Thyroid gland (tissue), 4 donors: ENCODE measurements around the gene CDX1. TPM values are rescaled to one million over a fixed set of nuclear protein-coding genes. Genes with fewer than 3 reads are reported as not detected.

ENCODE experiments used
- DNase-seq, 2 donors: peaks; one replicate each; pipeline ENCODE4 v3.0.0-alpha.2; 2019
- H3K27ac ChIP-seq, 3 donors: fragments of 200-600 bp; sonication (generic); 1 replicate in 2 of 3; 2 replicates in 1 of 3; pipeline ENCODE4 v1.5.1; 2016 to 2019; ENCODE audit warnings: mild to moderate bottlenecking in 1 of 3, moderate library complexity in 1 of 3
- H3K27me3 ChIP-seq: fragments of 200-600 bp; sonication (generic); one replicate; pipeline ENCODE4 v1.5.1; 2019
- H3K36me3 ChIP-seq, 2 donors: fragments of 200-600 bp; sonication (generic); one replicate each; pipeline ENCODE4 v1.5.1; 2016 to 2019
- H3K4me1 ChIP-seq, 2 donors: fragments of 200-600 bp; sonication (generic); one replicate each; pipeline ENCODE4 v1.5.1; 2017 to 2019
- H3K4me3 ChIP-seq, 3 donors: fragments of 200-600 bp; sonication (generic); replicated peaks in 1 of 3; 1 replicate in 2 of 3; 2 replicates in 1 of 3; pipeline ENCODE4 v1.5.1; 2016; ENCODE audit warnings: mild to moderate bottlenecking in 1 of 3
- H3K9me3 ChIP-seq: fragments of 200-600 bp; sonication (generic); one replicate; pipeline ENCODE4 v1.5.1; 2017
- POLR2A ChIP-seq, 2 donors: fragments of 450-650 bp; IDR thresholded peaks; one replicate each; pipeline ENCODE4 v1.6.1; 2017; ENCODE audit warnings: antibody characterized with exemption in 2 of 2, mild to moderate bottlenecking in 2 of 2, moderate library complexity in 1 of 2
- WGBS, 2 donors: methylation state at CpG; one replicate each; pipeline ENCODE4 v1.1.5; 2017; 5-methylcytosine and 5-hydroxymethylcytosine counted together
- intact Hi-C: fragments of 100-400 bp; cut with DNase I; formaldehyde crosslinking; loops from one replicate; pipeline ENCODE4 v1.15.1; 2023
- total RNA-seq, 4 donors: library from RNA; depleted of rRNA; stranded (reverse); fragments of >200 nt; gene quantifications; one replicate each; pipeline ENCODE4 v1.2.3, GENCODE V29; 2016
- TF ChIP-seq, protein P1 (sequence below), 6 experiments: fragments of 200-600 bp in 3 of 6; fragments of 450-650 bp in 3 of 6; sonication (generic) in 3 of 6; IDR thresholded peaks; one replicate each; pipeline ENCODE4 v1.5.1; 2016 to 2019; ENCODE audit warnings: antibody characterized with exemption in 6 of 6, mild to moderate bottlenecking in 2 of 6, inconsistent platforms in 1 of 6, moderate library complexity in 1 of 6

CDX1 gene
- total RNA-seq, 4 donors from 2014 or later = not detected

DNA sequence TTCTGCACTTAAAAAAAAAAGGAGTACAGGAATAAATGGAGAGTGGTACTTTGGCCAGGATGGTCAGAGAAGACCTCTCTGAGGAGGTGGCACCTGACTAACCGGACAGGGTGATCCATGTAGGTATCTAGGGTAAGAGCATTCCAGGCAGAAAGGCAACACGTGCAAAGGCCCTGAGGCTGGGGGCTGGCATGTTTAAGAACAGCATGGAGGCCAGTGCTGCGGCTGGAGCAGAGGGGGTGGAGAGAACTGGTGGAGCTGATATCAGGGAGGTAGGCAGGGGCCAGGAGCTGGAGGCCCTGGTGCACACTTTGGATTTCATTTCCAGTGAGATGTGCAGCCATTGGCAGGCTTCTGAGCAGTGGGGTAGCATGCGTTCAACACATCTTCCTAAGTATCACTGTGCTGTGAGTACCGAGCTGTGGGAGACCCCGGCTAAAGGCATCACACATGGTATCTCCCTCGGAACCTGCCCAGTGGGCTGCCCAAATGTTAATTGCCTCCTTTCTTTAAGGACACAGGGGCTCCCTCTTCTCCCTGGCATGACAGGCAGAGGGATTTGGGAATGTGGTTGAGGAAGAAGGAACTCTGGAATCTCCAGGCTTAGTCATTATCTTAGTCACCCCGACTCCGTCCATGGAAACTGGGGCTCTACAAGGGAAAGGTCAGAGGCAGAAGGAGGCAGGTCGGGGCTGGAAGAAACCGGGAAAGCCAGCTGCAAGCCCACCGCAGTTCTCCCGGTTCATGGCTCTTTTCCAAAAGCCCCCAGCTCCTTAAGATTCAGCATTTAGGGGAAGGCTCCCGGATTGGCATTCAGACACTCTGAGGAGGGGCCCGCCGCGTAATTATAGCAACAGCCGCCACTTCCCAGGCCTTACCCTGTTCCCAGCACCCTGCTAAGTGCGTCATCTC lies 41.9 kb downstream of the CDX1 start:
- Histone ChIP-seq H3K27ac (no peak overlapping the region), H3K4me3 (no peak overlapping the region), H3K36me3 (no peaks in the 10 kb centered on the region), H3K27me3 (no peaks in the 10 kb centered on the region), H3K9me3 (no peaks in the 10 kb centered on the region), H3K4me1 (peaks cover 0 to 8% of the 10 kb centered on the region in 2 donors)
- TF ChIP-seq, protein P1, sequence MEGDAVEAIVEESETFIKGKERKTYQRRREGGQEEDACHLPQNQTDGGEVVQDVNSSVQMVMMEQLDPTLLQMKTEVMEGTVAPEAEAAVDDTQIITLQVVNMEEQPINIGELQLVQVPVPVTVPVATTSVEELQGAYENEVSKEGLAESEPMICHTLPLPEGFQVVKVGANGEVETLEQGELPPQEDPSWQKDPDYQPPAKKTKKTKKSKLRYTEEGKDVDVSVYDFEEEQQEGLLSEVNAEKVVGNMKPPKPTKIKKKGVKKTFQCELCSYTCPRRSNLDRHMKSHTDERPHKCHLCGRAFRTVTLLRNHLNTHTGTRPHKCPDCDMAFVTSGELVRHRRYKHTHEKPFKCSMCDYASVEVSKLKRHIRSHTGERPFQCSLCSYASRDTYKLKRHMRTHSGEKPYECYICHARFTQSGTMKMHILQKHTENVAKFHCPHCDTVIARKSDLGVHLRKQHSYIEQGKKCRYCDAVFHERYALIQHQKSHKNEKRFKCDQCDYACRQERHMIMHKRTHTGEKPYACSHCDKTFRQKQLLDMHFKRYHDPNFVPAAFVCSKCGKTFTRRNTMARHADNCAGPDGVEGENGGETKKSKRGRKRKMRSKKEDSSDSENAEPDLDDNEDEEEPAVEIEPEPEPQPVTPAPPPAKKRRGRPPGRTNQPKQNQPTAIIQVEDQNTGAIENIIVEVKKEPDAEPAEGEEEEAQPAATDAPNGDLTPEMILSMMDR (IDR thresholded peaks at IDR 0.05) = no peak
- TF ChIP-seq POLR2A (IDR thresholded peaks at IDR 0.05) = no peak
- intact Hi-C loops = no loop called here
- no peak for DNase-seq
- WGBS, 2 donors = 61 to 71% methylated on average over 16 to 18 of the region's 19 CpGs

DNA sequence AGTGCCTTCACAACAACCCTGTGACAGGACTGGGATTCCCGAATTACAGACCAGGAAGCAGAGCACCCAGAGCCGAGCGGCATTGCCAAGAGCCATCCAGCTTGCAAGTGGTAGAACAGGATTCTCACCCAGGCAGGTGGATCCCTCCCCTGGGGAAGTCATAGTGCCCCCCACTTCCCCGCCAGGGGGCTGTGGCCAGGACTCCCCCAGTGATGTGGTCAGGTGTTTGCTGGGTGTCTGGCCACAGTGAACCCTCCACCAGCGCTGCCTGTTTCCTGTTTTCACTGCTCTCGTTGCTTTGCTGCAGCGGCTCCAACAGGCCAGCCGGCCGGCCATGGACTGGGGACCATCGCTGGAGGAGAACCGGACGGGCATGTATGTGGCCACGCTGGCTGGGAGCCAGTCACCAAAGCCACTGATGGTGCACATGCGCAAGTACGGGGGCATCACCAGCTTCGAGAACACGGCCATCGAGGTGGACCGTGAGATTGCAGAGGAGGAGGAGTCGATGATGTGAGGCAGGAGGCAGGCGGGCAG lies 42.6 kb downstream of the CDX1 start:
- H3K4me3 ChIP-seq = no peak overlapping the region
- H3K4me1 ChIP-seq = peaks cover 0 to 8% of the 10 kb centered on the region in 2 donors
- no peaks in the 10 kb centered on the region for H3K27me3 ChIP-seq
- H3K36me3 ChIP-seq = no peaks in the 10 kb centered on the region
- WGBS, 2 donors = 38 to 40% methylated on average over 8 to 15 of the region's 21 CpGs
- no peak overlapping the region for H3K27ac ChIP-seq
- no peaks in the 10 kb centered on the region for H3K9me3 ChIP-seq
- DNase-seq = peak; percentile 58 to 71
- intact Hi-C loops = no loop called here
- TF ChIP-seq, protein P1 (IDR thresholded peaks at IDR 0.05) = no peak
- no peak for TF ChIP-seq POLR2A (IDR thresholded peaks at IDR 0.05)

DNA sequence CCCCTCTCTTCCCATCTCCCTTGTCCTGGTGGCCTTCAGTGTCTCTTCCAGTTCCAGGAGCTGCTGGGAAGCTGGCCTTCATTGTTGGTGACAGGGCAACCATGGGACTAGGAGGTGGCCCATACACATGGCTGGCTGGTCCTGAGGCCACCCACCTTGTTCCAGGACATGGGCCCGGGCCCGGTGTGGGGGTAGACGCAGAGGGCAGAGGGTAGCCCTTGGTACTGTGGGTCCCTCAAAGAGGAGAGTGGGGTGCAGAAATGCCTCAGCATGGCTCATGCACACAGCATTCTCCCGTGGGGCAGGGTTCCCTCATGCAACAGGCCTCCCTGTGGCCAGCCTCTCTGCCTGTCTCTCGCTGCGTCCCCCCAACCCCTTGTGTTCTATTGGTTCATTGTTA lies 44.1 kb downstream of the CDX1 start:
- no peaks in the 10 kb centered on the region for H3K36me3 ChIP-seq
- H3K9me3 ChIP-seq = no peaks in the 10 kb centered on the region
- WGBS, 2 donors = 70 to 79% methylated on average over 5 to 6 of the region's 6 CpGs
- H3K27me3 ChIP-seq = no peaks in the 10 kb centered on the region
- H3K27ac ChIP-seq = no peak overlapping the region
- H3K4me1 ChIP-seq = peaks cover 0 to 8% of the 10 kb centered on the region in 2 donors
- H3K4me3 ChIP-seq = no peak overlapping the region
- no peak for DNase-seq
- intact Hi-C loops = loop anchor here (10.0 kb wide), 1 partner anchor 376 kb away; no protein-coding TSS in a partner anchor
- TF ChIP-seq POLR2A (IDR thresholded peaks at IDR 0.05) = no peak
- TF ChIP-seq, protein P1 (IDR thresholded peaks at IDR 0.05) = no peak

DNA sequence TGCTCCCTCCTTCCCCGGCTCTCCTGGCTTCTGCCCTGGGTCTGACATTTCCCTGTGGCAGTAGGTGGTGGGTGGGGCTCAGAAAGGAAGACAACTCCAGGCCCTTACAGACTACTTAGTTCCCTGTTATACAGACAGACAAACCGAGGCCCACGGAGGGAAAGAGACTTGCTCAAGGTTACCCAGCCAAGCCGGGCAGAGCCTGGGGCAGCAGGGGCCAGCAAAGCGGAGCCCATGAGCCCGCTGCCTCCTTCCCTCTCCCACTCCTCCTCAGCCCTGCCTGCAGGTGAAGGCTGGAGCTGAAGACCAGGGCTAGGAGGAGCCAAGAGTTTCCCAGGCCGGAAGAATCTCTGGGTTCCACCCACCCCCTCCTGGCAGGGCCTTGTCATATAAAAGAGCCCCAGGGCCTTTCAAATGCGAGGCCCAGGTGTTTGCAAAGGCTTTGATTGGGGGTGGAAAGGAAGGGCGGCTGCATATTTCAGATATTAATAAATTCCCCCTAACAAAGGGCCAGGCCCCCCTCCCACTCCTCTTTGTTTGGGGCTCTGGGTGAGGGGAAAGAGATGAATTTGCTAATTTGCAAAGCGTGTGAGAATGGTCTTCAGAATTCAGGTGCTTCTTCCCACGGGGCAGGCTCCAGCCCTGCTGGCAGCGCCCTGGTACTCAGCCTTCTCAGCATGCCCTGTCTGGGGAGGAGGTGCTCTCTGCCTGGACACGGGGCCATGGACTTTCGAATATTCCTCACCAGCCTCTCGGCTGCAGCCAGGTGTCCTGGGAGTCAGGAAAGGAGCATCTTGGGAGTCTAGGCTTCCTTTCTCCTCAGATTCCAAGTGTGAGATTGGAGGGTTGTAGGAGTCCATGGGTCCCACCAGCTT lies 44.8 kb downstream of the CDX1 start:
- no peak for TF ChIP-seq POLR2A (IDR thresholded peaks at IDR 0.05)
- TF ChIP-seq, protein P1 (IDR thresholded peaks at IDR 0.05) = no peak
- intact Hi-C loops = loop anchor here (10.0 kb wide), 1 partner anchor 377 kb away; no protein-coding TSS in a partner anchor
- Histone ChIP-seq H3K4me1 (peaks cover 0 to 8% of the 10 kb centered on the region in 2 donors), H3K27me3 (no peaks in the 10 kb centered on the region), H3K36me3 (no peaks in the 10 kb centered on the region), H3K4me3 (no peak overlapping the region), H3K9me3 (no peaks in the 10 kb centered on the region), H3K27ac (no peak overlapping the region)
- WGBS, 2 donors = 89% methylated on average over 10 to 15 of the region's 15 CpGs
- no peak for DNase-seq
